ENCODE data around the gene HS6ST1. TPM values are rescaled to one million over a fixed set of nuclear protein-coding genes. Genes with fewer than 3 reads are reported as not detected.

The HS6ST1 gene
- total and polyA plus RNA-seq, 2 donors (not counting 3 experiments of a cell fraction or from before 2014, with no cell fraction given): 12.8 to 19.4 TPM

DNA sequence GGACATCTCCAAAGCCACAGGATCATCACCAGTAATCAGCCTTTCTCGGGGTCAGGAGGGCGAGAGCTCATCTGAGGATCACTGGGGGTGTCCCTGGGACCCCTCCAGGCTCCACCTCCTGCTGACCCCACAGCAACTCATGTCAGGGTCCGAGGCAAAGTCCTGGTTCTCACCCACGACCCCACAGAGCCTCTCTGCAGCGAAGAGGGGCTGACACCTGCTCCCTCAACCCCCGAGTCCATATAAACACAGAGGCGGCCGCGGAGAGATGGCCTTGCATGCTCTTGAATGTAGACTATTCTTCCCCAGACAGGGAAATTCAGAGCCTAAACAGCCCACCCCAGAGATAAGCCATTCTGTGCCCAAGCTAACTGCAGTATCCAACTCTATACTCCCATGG lies 29.9 kb downstream of the HS6ST1 start:
- dilution Hi-C loops (cut with MboI; ENCODE audit: extremely low pct_ligation_motif_present, low sequenced_read_pairs): no loop called here
- CTCF ChIA-PET: no interaction called here

More for the DNA sequence above, 29.9 kb downstream of the HS6ST1 start:
- POLR2A ChIA-PET: no interaction called here
- Histone ChIP-seq H3K27me3 (ENCODE audit: control insufficient read depth in 2 of 2, insufficient read depth in 2 of 2, low read length in 2 of 2) (no peaks in the 10 kb centered on the region), H3K4me3 (replicated peaks in 1 of 3; ENCODE audit: insufficient read depth in 1 of 3, low read depth in 1 of 3, low read length in 3 of 3) (no peak overlapping the region), H3K9me3 (replicated peaks; ENCODE audit: control insufficient read depth, insufficient read depth, low read length) (no peaks in the 10 kb centered on the region), H4K20me1 (replicated peaks; ENCODE audit: control insufficient read depth, extremely low read depth, insufficient read depth, low read length) (no peaks in the 10 kb centered on the region), H3K4me2 (ENCODE audit: insufficient read depth, low read length) (no peak overlapping the region), H3K79me2 (ENCODE audit: control insufficient read depth, insufficient read depth, low read length) (no peaks in the 10 kb centered on the region), H2AFZ (ENCODE audit: low read depth, low read length) (no peak overlapping the region), H3K27ac (ENCODE audit: insufficient read depth, low read depth, low read length) (no peak overlapping the region), H3K36me3 (ENCODE audit: control insufficient read depth in 2 of 2, extremely low read depth in 1 of 2, insufficient read depth in 2 of 2, low read length in 2 of 2) (no peaks in the 10 kb centered on the region), H3K4me1 (ENCODE audit: control insufficient read depth, extremely low read depth, insufficient read depth, low read length) (no peaks in the 10 kb centered on the region), H3K9ac (replicated peaks; ENCODE audit: extremely low read depth, insufficient read depth, low read length) (no peak overlapping the region), H3K9me1 (replicated peaks; ENCODE audit: control insufficient read depth, extremely low read depth, insufficient read depth, low read length) (no peaks in the 10 kb centered on the region)
- no peak for DNase-seq (ENCODE audit: low read depth, low spot score)
- TF ChIP-seq FOS (IDR thresholded peaks at IDR 0.05; ENCODE audit: borderline replicate concordance, insufficient read depth, low read length): no peak
- no peak for TF ChIP-seq GATA2 (IDR thresholded peaks at IDR 0.05; ENCODE audit: insufficient read depth, insufficient read length, low read depth, low read length)
- TF ChIP-seq, protein P1, sequence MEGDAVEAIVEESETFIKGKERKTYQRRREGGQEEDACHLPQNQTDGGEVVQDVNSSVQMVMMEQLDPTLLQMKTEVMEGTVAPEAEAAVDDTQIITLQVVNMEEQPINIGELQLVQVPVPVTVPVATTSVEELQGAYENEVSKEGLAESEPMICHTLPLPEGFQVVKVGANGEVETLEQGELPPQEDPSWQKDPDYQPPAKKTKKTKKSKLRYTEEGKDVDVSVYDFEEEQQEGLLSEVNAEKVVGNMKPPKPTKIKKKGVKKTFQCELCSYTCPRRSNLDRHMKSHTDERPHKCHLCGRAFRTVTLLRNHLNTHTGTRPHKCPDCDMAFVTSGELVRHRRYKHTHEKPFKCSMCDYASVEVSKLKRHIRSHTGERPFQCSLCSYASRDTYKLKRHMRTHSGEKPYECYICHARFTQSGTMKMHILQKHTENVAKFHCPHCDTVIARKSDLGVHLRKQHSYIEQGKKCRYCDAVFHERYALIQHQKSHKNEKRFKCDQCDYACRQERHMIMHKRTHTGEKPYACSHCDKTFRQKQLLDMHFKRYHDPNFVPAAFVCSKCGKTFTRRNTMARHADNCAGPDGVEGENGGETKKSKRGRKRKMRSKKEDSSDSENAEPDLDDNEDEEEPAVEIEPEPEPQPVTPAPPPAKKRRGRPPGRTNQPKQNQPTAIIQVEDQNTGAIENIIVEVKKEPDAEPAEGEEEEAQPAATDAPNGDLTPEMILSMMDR (IDR thresholded peaks at IDR 0.05; ENCODE audit: extremely low read depth in 1 of 2, insufficient read depth in 1 of 2, low read depth in 1 of 2, low read length in 2 of 2): no peak
- no peak for TF ChIP-seq MYC (IDR thresholded peaks at IDR 0.05; ENCODE audit: low read depth, low read length)
- TF ChIP-seq POLR2A (IDR thresholded peaks at IDR 0.05; ENCODE audit: low read depth, low read length): no peak
- TF ChIP-seq JUN (IDR thresholded peaks at IDR 0.05; ENCODE audit: borderline replicate concordance, insufficient read depth, insufficient read length, low read depth): no peak
- no peak for TF ChIP-seq POLR2AphosphoS5 (IDR thresholded peaks at IDR 0.05; ENCODE audit: insufficient read depth, low read depth, low read length)
- no peak for TF ChIP-seq EZH2 (IDR thresholded peaks at IDR 0.05; ENCODE audit: borderline replicate concordance, low read depth, low read length, severe bottlenecking)
- TF ChIP-seq, protein P2, sequence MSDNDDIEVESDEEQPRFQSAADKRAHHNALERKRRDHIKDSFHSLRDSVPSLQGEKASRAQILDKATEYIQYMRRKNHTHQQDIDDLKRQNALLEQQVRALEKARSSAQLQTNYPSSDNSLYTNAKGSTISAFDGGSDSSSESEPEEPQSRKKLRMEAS (IDR thresholded peaks at IDR 0.05; ENCODE audit: insufficient read depth, insufficient read length): no peak
- no peak for FAIRE-seq
- intact Hi-C loops (cut with micrococcal nuclease): no loop called here
- no TSS peak for BruUV-seq (replicated peaks)
